Measurements from ENCODE around the gene CHD2.

- TF ChIP-seq SUZ12 (IDR thresholded peaks at IDR 0.05; ENCODE audit: extremely low read depth, insufficient read depth, insufficient read length) (no peak), ZNF274 (IDR thresholded peaks at IDR 0.05; ENCODE audit: low read depth, low read length) (no peak), YY1 (IDR thresholded peaks at IDR 0.05; ENCODE audit: insufficient read depth, insufficient read length) (no peak)
Observed at GRCh38 chr15:93046721-93047120, 146.6 kb downstream of the CHD2 start.

All from NT2/D1 (cell line).